NB4 (cell line): ENCODE measurements around the gene CDC34.
A peak's percentile ranks its signal among the peaks of the same experiment; 100 is the strongest.

Experiments
- DNase-seq: peaks from one replicate; pipeline ENCODE4 v3.0.0; 2010; ENCODE audit warnings: low read depth
- H3K4me3 ChIP-seq: one replicate; pipeline ENCODE4 v1.5.1; 2011; ENCODE audit warnings: mild to moderate bottlenecking, low read depth, low read length, moderate library complexity
- CTCF ChIP-seq: IDR thresholded peaks from one replicate; pipeline ENCODE4 v1.5.1; 2012; ENCODE audit warnings: low read depth, low read length
- MYC ChIP-seq: IDR thresholded peaks from 2 replicates; pipeline ENCODE4 v1.6.1; 2011; ENCODE audit warnings: low read depth, low read length
- POLR2A ChIP-seq: IDR thresholded peaks from 2 replicates; pipeline ENCODE4 v1.6.1; 2011; ENCODE audit warnings: mild to moderate bottlenecking; ENCODE audit not compliant: insufficient read length; ENCODE audit errors: extremely low read depth
- TF ChIP-seq, protein P1 (sequence below): IDR thresholded peaks from 2 replicates; pipeline ENCODE4 v1.6.1; 2011; ENCODE audit warnings: low read depth, low read length

Gene CDC34

DNA sequence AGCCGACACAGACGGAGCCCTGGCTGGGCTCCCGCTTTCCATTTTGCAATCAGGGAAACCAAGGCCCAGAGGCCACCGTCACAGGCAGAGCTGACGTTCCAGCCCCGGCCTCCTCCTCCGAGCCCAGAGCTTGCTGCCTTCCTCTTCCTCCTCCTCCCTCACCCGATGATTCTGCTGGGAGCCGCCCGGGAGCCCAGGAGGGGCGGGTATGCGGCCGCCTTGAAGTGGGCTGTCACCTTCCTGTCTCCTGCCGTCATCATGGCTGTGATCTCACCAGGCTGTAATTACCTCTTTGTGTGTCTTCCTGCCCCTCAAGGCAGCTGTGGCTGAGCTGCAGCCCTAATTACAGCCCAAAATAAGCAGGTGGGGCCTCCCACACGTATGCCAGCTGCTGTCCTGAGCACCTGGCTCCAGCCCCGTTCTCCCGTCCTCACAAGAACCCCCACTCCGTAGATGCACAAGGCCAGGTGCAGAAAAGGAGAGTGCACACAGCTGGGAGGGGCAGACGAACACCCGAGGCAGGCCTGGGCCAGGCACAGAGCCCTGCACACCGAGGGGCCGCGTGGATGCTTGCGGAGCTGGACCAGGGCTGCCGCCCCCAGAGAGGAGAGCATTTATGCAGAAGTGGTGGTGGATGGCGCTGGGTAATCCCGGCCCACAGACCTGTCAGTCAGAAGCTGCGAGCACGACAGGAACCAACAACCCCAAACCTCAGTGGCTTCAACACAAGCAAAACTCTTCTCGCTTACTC, 20.3 kb upstream of the CDC34 start:
- peak; percentile 74 for DNase-seq
- peak overlapping the region; percentile 25 for H3K4me3 ChIP-seq
- TF ChIP-seq MYC: no peak
- TF ChIP-seq, protein P1, sequence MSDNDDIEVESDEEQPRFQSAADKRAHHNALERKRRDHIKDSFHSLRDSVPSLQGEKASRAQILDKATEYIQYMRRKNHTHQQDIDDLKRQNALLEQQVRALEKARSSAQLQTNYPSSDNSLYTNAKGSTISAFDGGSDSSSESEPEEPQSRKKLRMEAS: no peak
- TF ChIP-seq CTCF: no peak
- TF ChIP-seq POLR2A: no peak

DNA sequence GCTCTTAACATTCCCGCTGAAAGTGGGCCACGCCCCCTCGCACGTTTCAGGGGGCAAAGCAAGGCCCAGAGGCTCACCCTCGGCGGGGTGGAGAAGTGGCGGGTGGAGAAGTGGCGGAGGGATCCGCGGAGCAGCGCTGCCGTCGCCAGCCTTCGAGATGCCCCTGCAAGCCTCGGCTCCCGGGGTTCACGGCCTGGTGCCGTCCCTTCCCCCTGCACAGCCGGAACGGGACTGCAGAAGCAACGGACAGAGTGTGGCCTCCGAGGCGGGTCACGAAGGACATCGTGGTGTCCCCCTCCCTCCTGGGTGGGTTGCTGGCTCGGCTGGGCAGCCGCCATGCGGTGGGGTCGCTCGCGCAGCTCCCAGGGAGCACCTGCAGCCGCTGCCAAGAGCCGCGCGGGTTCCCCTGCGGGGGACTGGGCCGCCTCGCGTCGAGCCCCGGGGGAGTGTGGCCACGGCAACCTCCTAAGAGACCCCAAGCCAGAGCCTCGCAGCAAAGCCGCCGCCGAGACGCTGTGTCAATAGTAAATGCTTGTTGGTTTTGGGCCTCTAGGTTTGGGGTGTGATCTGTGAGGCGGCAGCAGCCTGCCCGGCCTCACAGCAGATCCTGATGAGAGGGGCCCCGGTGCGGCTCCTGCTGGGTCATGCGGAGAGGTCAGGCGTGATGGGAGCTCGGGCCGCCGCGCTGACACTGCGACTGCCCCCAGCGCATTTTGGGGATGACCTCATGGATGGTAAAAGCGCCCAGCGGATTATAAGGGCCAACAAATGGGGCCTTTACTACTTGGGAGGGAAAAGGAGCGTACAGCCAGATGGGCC, 18.8 kb upstream of the CDC34 start:
- TF ChIP-seq, protein P1: no peak
- TF ChIP-seq CTCF: no peak
- no peak for TF ChIP-seq POLR2A
- no peak for TF ChIP-seq MYC
- H3K4me3 ChIP-seq: no peak overlapping the region
- DNase-seq: no peak

- H3K4me3 ChIP-seq: no peak overlapping the region
- TF ChIP-seq, protein P1: no peak
- TF ChIP-seq POLR2A: no peak
- TF ChIP-seq CTCF: no peak
- no peak for TF ChIP-seq MYC
- DNase-seq: no peak
Observed at GRCh38 chr19:513368-514165, 18.0 kb upstream of the CDC34 start.

DNA sequence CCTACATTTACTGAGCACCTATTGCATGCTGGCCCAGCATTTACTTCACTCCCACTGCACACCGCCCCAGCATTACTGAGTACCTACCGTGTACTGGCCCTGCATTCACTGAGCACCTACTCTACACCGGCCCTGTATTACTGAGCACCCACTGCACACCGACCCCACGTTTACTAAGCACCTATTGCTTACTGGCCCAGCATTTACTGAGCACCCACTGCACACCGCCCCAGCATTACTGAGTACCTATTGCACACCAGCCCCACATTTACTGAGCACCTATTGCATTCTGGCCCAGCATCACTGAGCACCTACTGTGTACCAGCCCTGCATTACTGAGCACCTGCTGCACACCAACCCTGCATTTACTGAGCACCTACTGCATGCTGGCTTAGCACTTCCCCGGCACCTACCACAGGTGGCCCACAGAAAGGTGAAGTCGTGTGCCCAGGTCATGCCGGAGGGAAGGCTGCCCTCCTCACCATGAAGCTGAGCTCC, 17.3 kb upstream of the CDC34 start:
- TF ChIP-seq POLR2A (no peak), MYC (no peak), CTCF (no peak)
- TF ChIP-seq, protein P1: no peak
- DNase-seq: no peak
- no peak overlapping the region for H3K4me3 ChIP-seq
